ENCODE results near the gene CFAP61.

CFAP61 gene

DNA sequence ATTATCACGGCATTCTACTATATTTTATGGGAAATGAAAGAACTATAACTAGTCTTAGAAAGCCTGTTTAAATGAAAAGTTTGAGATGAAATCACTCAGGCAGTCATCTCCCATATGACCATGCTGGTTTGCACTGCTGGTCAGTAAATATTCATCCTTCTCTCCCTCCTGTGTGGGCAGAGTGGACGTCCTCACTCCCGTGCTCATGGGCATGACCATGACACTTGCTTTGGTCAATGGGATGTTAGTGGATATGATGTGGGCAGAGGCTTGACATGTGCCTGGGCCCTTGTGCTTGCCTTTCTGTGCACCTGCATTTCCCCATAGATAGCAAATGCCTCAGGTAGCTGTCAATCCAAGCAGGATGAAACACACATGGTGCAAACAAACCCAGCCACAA, 222.5 kb downstream of the CFAP61 start:
- no peak for DNase-seq (ENCODE audit: low spot score)

DNA sequence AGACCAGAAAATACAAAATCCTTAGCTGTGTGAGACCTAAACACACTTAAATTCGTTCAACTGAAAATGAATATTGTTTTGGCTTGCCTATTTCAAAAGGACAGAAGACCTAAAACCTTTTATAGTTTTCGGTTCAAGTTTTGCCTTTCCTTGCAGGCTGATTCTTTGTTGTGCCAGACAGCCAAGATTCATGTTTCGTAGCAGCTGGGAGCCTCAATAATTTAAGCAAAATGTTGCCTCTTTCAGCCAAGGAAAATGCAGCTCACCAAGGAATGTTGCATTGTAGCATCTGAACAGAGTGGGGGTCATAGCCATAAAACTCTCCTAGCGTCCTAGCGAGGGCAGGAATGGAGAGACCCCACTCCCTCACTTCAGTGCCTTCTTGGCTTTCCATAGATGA, 223.3 kb downstream of the CFAP61 start:
- no peak for DNase-seq (ENCODE audit: low spot score)

GRCh38 chr20:20276811-20277530, 224.6 kb downstream of the CFAP61 start:
- no peak for DNase-seq (ENCODE audit: low spot score)

- DNase-seq (ENCODE audit: low spot score), result no peak
Measured at GRCh38 chr20:20277894-20278335, 225.6 kb downstream of the CFAP61 start.

DNA sequence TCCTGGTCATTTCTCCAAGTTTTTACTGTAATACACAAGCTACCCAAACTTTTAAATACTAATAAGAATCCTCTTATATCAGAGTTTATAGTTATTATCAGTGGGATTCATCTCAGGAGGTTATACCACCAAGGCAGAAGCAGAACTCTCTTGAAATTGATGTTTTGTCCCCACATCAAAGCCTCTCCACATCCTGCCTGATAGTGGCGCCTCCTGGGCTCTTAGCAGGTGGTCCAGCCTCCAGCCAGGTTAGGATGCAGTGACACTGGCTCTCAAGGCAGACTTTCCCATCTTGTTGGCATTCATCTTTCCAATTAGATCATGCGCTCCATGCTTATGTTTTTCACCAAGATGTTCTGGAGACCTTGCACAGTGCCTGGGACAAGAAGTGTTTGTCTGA, 233.7 kb downstream of the CFAP61 start:
- no peak for DNase-seq (ENCODE audit: low spot score)

DNA sequence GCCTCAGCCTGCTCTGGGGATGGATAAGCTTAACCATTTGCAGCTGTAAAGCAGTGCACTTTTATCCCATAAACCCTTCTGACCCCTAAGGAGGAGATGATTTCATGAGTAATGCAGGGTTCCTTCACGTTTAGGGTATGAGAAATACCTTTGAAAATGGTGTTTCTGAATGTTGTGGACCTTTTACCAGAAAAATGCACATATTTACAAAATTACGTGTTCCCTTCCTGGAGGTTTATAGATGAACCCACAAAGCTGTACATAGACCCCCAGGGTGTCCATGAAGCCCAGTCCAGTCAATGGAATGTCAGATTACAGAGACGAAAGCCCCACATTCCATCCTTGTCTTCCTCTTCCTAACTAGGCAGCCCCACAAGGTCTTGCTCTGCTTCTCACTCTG, 237.0 kb downstream of the CFAP61 start:
- no peak for DNase-seq (ENCODE audit: low spot score)

GRCh38 chr20:20292472-20292871, 240.1 kb downstream of the CFAP61 start:
- DNase-seq (ENCODE audit: low spot score), result no peak

DNA sequence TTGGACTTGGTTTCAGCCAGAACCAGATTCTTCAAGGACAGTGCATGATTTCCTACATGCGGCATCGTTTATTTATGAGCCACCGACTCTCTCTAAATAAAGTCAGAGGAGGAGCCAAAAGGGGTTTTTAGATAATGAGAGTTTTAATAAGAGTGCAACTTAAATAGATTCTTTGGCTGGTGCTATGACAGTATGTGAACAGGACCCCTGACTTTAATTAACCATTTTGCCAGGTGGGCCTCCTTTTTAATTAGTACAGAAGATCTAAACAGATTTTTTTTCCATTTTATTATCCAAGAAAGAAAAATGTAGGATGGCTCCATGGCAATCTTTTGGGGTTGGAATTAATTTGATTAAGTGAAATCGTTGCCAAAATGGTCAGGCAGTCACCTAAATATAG, 240.8 kb downstream of the CFAP61 start:
- DNase-seq (ENCODE audit: low spot score), result no peak

GRCh38 chr20:20293691-20294385, 241.5 kb downstream of the CFAP61 start:
- no peak for DNase-seq (ENCODE audit: low spot score)

DNA sequence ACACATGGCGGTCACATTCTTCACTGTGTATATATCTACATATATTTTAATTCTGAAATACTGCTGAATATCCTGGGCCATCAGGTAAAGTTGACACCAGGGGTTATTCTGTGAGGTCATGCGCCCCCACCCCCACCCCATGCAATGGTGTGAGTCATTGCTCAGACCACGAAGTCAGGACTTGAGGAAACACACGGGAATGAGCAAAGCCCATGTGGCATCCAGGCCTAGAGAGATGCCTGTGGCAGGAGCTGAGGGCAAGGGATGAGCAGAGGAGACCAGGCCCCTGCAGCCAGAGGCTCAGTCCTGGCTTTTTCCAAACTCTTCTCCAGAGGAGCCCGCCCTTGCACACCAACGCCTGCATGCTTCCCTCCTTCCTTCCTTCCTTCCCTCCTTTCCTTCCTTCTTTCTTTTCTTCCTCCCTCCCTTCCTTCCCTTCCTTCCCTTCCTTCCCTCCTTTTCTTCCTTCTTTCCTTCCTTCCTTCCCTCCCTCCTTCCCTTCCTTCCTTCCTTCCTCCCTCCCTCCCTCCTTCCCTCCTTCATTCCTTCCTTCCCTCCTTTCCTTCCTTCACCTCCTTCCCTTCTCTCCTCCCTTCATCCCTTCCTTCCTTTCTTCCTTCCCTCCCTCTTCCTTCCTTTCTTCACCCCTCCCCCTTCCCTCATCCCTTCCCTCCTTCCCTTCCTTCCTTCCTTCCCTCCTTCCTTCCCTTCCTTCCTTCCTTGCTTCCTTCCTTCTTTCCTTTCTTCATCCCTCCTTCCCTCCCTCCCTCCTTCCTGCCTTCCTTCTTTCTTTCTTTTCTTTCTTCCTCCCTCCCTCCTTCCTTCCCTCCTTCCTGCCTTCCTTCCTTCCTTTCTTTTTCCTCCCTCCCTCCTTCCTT, 243.5 kb downstream of the CFAP61 start:
- no peak for DNase-seq (ENCODE audit: low spot score)

GRCh38 chr20:20297181-20297580, 244.8 kb downstream of the CFAP61 start:
- no peak for DNase-seq (ENCODE audit: low spot score)

DNA sequence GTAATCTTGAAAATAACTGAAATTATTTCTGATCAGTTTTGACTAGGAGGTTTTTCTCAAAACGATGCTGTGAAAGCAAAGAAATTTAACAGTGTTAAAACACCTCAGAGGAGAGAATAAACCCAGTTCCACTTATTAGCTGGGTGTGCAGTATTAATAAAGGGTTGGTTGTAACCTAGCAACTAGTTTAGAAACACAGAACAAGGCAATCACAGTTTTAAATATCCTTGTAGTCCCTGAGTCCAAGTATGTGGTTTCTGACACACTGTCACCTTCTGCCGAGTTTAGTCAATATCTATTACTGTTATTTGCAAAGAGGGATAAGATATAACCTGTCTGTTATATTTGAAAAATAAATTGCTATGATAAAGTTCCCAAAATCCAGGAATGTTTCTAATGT, 245.4 kb downstream of the CFAP61 start:
- no peak for DNase-seq (ENCODE audit: low spot score)

DNA sequence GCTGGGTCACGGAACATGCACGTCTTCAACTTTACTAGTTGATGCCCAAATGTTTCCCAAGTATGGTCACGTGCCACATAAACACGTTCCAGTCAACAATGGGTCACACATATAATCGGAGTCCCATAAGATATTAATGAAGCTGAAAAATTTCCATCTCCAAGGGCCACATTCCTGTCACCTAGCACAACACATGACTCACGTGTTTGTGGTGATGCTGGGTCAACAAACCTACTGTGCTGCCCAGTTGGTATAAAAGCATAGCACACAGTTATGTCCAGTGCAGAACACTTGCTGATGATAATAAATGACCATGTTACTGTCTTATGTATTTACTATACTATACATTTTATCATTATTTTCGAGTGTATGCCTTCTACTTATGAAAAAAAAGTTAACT, 247.6 kb downstream of the CFAP61 start:
- DNase-seq (ENCODE audit: low spot score), result no peak

GRCh38 chr20:20303320-20303719, 251.0 kb downstream of the CFAP61 start:
- no peak for DNase-seq (ENCODE audit: low spot score)

GRCh38 chr20:20303742-20304141, 251.4 kb downstream of the CFAP61 start:
- DNase-seq (ENCODE audit: low spot score), result no peak

DNA sequence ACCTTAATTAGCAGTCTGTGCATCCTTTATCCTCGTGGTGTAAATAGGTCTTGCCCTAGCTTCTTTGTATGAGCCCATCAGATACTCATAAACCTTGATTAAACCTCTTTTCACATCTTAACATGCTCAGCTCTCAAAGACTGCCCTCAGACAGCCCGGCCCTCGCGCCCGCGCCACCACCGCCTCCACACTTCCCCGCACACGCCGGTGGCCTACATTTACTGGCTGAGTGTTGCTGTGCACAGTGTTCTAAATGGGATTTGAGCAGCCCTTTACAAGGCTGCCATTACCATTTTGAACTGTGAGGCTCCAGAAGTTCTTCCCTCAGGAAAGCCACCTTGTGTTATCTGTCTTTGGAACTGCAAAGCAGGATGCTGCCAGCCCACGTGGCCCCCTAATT, 252.6 kb downstream of the CFAP61 start:
- no peak for DNase-seq (ENCODE audit: low spot score)

DNA sequence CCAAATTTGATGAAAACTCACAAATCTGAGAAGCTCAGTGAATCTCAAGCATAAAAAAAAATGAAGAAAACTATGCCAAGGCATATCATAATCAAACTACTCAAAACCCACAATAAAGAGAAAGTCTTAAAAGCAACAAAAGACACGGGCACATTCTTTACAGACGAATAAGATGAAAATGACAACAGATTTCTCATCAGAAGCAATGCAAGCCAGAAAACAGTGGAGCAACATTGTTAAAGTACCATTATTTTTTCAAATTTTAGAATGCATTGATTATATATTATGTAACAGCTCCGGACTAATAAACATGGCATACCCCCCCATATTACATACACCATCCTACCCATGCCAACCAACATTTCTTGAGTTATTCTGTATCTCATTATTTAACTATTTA, 260.2 kb downstream of the CFAP61 start:
- no peak for DNase-seq (ENCODE audit: low spot score)

DNA sequence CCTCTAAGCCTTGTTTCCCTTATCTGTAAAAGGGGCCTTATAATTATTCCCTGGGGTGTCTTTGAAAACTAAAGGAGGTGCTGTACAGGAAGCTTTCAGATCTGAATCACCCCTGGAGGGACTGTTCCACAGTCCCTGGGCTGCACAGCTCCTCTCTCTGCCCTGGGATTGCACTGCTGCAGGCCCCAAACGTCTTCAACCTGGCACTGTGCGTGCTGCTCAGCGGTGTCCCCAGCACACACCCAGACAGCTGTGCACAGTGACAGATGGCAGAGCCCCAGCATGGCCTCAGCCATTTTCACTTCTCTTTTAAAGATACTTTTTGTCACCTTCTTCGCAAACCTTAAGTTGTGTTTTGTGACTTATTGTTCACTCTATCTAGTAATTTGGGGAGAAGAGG, 264.9 kb downstream of the CFAP61 start:
- no peak for DNase-seq (ENCODE audit: low spot score)

DNA sequence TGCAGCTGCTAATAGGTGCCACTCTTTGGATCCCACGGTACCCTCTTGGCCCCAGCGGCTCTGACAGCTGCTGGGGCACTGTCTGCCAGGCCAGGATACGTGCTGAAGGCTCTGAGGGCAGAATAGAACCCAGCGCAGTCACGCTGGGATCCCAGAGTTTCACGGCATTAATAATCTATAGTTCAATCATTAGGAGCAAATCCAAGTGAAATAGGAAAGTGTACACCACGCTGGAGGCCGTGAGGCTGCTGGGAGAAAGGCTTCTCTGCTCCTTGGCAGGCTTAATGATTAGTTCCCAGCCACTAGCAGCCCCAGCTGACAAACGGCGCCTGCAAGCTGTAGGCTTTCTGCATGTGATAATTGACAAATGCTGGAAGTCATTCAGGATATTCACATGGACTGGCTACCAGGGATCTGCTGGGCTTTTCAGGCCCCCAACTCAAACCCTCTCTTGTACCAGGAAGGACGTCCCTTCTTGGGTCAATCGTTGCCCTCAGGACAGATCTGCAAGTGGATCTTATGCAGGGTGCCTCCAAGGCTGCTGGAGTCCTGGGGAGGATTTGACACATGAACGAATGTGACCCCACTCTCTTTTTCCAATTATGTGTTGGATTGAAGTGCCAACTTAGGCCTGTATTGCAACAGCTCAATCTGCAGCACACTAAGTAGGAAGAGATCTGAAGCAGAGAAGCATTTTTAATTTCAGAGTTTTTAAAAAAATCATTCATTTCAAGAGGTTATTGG, 265.5 kb downstream of the CFAP61 start:
- DNase-seq (ENCODE audit: low spot score), result no peak

GRCh38 chr20:20318365-20319161, 266.2 kb downstream of the CFAP61 start:
- no peak for DNase-seq (ENCODE audit: low spot score)

DNA sequence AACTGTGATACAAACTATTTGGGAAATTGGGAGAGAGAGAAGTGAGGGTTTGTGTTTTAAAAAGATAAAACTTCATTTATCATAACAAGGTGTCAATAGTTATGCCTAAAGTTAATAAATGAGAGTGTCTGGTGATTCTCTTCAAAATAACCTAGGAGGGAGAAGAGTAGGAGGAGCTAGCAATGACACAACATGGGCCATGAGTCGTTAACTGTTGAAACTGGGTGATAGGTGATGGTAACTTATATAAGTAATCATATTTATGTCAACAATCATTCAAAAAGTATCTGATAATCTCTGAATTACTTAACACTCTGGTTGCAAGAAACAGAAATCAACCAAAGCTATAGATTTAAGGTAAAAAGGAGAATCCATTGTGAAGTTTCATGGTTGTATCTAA, 268.8 kb downstream of the CFAP61 start:
- no peak for DNase-seq (ENCODE audit: low spot score)

All from CD4-positive, alpha-beta T cell treated with Interleukin-2 at 100 ng/mL for 4 hours (primary cell).